Measurements from ENCODE around the gene FIBP. TPM values are rescaled to one million over a fixed set of nuclear protein-coding genes. Genes with fewer than 3 reads are reported as not detected.

The FIBP gene
- total and polyA plus RNA-seq, 12 donors, result 57.9 to 183 (median 72.4) TPM

DNA sequence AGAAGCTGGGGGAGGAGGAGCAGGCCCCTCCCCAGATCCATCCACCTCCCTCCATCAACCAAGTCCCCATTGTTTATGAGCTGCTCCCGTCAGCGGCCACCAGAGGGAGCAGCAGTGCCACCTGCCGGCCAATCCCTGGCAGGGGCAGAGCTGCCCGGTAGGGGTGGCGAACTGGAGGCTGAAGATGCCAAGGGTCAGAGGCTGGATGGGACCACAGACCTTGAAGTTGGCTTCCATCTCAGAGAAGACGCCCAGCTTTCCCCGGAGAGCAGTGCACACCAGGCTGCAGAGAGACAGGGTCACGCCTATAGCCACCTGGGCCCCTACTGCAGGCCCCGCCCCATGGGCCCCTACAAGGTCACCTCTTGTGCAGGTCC, 3.6 kb downstream of the FIBP start:
- Histone ChIP-seq H3K36me3 (replicated peaks in 1 of 2) (peaks cover 0 to 43% of the 10 kb centered on the region in 2 donors), H3K4me3 (no peak overlapping the region), H3K27ac (no peak overlapping the region), H3K27me3 (no peaks in the 10 kb centered on the region), H3K4me1 (replicated peaks in 1 of 2) (peaks cover 15 to 21% of the 10 kb centered on the region in 2 donors), H3K9me3 (replicated peaks in 1 of 3) (no peaks in the 10 kb centered on the region)
- DNase-seq, result peak; percentile 73 to 84 (median 79)
- no peak for TF ChIP-seq POLR2A (IDR thresholded peaks at IDR 0.05)
- TF ChIP-seq, protein P1, sequence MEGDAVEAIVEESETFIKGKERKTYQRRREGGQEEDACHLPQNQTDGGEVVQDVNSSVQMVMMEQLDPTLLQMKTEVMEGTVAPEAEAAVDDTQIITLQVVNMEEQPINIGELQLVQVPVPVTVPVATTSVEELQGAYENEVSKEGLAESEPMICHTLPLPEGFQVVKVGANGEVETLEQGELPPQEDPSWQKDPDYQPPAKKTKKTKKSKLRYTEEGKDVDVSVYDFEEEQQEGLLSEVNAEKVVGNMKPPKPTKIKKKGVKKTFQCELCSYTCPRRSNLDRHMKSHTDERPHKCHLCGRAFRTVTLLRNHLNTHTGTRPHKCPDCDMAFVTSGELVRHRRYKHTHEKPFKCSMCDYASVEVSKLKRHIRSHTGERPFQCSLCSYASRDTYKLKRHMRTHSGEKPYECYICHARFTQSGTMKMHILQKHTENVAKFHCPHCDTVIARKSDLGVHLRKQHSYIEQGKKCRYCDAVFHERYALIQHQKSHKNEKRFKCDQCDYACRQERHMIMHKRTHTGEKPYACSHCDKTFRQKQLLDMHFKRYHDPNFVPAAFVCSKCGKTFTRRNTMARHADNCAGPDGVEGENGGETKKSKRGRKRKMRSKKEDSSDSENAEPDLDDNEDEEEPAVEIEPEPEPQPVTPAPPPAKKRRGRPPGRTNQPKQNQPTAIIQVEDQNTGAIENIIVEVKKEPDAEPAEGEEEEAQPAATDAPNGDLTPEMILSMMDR (IDR thresholded peaks at IDR 0.05), result peak; percentile 97 to 100 (median 98)
- intact Hi-C loops (cut with DNase I), result loop anchor here (2.0 to 5.0 kb wide), 3 partner anchors 78 to 104 kb away; partner anchors contain the start of gene SART1 (in 2 of the 2)
- 15 to 20% (median 16%) methylated on average over 8 to 9 of the region's 9 CpGs; no CpG with 5 or more reads in 1 of the 4 donors for WGBS, 4 donors

- intact Hi-C loops (cut with DNase I), result loop anchor here (2.0 to 5.0 kb wide), 3 partner anchors 78 to 105 kb away; partner anchors contain the start of gene SART1 (in 1 of the 2)
- Histone ChIP-seq H3K27ac (no peak overlapping the region), H3K4me1 (replicated peaks in 1 of 2) (peaks cover 9 to 14% of the 10 kb centered on the region in 2 donors), H3K27me3 (no peaks in the 10 kb centered on the region), H3K36me3 (replicated peaks in 1 of 2) (peaks cover 0 to 43% of the 10 kb centered on the region in 2 donors), H3K4me3 (no peak overlapping the region), H3K9me3 (replicated peaks in 1 of 3) (no peaks in the 10 kb centered on the region)
- WGBS, 4 donors, result 77 to 82% (median 81%) methylated on average over 23 to 28 of the region's 28 CpGs
- TF ChIP-seq, protein P1 (IDR thresholded peaks at IDR 0.05), result no peak
- TF ChIP-seq POLR2A (IDR thresholded peaks at IDR 0.05), result no peak
- peak in 1 of 7 donors; percentile 7 for DNase-seq
Observed at GRCh38 chr11:65883786-65884715, 4.2 kb downstream of the FIBP start.

- TF ChIP-seq, protein P1 (IDR thresholded peaks at IDR 0.05), result no peak
- TF ChIP-seq POLR2A (IDR thresholded peaks at IDR 0.05), result no peak
- Histone ChIP-seq H3K27me3 (no peaks in the 10 kb centered on the region), H3K9me3 (replicated peaks in 1 of 3) (no peaks in the 10 kb centered on the region), H3K4me3 (no peak overlapping the region), H3K27ac (no peak overlapping the region), H3K36me3 (replicated peaks in 1 of 2) (peaks cover 0 to 43% of the 10 kb centered on the region in 2 donors), H3K4me1 (replicated peaks in 1 of 2) (peaks cover 4 to 11% of the 10 kb centered on the region in 2 donors)
- intact Hi-C loops (cut with DNase I), result loop anchor here (5.0 kb wide), 2 partner anchors 79 to 99 kb away; partner anchors contain the start of gene SART1 (in 1 of the 2)
- WGBS, 4 donors, result 85 to 94% (median 89%) methylated on average over 8 to 13 of the region's 13 CpGs
- DNase-seq, result no peak
Observed at GRCh38 chr11:65883058-65883761, 5.1 kb downstream of the FIBP start.
